HG03354 (cell line): ENCODE measurements around the gene PAX8.

Experiments
- ATAC-seq: cut with Tn5 transposase; IDR thresholded peaks from one replicate; pipeline ENCODE4 v1.9.1; 2021; ENCODE audit warnings: mild to moderate bottlenecking; ENCODE audit not compliant: unreplicated experiment, poor library complexity, severe bottlenecking

The PAX8 gene

DNA sequence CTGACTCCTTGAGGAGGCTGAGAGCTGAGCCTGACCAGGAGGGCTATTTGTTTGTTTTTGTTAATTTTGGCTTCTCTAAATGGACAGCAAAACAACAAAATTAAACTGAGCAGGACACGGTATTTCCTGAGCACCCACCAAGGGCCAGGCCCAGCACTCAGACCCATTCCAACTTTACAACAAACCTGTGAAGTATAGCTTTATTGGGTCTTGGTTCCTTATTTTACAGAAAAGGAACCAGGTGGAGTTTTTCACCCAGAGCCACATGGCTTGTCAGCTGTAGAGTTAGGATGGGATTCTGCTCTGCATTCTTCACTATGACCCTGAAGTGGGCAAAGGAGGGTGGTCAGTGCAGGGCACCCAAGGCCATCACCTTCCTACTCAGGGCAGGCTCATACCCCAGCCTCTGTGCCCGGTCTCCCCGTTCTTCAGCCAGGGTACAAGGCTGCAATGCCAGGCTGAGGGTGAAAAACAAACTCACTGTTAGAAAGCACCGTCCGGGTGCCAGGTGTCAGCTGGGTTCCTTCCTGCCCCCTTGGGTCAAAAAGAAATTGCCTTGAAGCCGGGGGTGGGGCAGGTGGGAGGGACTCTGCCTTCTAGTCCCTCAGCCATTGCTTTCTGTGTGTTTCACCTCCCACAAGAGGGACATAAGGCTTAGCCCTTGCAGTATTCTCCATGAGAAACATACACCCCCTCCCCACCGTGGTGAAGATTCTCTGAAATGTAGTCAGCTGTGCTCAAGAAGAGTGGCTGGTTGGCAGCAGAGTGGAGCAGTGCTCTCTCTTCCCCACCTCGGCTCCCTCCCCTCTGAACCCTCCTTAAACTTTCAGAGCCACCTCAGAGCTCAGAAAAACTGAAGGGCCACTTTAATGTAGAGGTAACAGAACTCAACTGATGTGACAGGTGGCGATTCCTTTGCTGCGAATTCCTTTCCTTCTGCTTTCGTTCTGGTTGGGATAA is 102.7 kb downstream of the PAX8 start:
- ATAC-seq, result no peak

DNA sequence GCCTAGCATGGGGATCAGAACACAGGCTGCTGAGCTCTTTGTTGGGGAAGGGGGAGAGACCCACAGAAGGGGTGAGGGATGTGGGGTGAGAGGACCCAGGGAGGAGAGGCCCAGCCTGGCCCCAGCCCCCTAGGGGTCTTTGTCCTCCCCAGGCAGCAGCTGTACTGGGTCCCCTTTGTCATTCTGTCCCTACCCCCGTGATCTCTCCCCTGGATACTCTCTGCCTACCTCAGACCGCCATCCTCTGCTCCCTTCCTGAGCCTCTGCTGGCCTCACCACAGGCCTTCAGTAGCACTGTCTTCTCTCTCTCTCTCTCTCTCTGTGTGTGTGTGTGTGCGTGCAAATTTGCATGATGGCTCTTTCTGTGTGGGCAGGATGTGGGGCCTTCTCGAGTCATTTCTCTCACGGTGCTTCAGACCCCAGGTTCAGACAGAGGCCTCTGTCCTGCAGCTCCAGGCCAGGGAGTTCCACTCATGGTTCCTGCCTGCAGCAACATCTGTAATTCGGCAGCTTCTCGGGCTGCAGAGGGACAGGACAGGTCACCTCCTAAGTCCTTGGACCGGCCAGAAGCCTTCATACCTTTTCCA is 103.6 kb downstream of the PAX8 start:
- ATAC-seq, result peak; percentile 78

DNA sequence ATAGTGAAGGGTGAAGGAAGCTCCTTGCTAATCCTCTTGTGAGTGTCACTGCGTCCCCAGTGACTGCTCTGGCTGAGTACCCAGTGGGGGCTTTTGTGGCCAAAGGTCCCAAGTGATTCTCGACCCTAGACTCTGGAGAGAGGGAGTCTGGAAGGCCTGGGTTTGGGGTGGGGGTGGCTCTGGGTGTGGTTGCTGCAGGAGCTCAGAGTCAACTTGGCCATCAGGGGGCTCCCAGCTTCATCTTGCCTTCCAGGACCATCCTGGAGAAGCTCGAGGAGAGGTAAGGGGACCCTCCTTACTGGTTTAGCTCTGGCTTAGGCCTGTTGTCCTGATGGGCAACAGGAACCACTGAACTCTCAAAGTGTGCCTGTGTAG is 104.4 kb downstream of the PAX8 start:
- no peak for ATAC-seq

DNA sequence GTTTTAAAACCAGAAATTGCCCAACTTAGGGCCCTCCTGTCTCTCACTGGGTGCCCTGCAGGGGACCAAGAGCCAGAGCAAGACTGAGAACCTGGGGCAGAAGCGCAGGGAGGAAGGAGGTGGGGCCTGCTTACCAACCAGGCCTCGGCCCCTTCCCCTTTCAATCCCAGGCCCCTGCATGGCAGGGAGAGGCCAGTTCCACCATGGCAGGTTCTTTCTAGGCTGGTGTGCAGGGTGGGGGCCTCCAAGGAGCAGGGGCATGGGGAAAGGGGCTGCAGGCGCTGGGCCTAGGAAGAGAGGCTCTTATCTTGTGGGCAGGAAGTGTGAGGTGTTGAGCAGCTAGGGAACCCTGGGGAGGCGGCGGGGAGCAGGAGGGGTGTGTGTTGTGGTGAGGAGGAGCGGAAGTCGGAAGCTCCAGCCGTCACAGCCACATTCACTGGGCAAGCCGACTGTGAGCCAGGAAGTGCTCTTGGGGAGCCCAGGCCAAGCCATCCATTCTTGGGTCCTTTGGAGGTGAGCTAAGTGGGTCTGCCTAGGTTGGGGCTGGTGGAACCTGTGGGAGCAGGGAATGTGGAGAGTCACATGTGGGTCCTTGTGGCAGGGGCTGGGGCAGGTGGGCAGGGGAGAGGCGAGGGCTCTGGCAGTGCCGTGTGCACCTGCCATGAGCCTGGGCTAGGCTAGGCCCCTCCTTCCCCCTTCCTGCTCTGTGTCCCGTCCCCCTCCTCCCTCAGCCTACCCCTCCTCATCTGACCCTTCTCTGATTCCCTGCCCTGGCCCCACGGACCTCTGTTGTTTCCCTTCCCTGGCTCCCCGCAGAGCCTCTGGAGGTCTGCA is 105.0 kb downstream of the PAX8 start, which contains the start of gene PSD4:
Gene PSD4 (plus strand): TSS at position 430 of the 834 bp plus-strand sequence. CDS start 8,486 bp downstream, outside the sequence.
- ATAC-seq, result peak; percentile 82

DNA sequence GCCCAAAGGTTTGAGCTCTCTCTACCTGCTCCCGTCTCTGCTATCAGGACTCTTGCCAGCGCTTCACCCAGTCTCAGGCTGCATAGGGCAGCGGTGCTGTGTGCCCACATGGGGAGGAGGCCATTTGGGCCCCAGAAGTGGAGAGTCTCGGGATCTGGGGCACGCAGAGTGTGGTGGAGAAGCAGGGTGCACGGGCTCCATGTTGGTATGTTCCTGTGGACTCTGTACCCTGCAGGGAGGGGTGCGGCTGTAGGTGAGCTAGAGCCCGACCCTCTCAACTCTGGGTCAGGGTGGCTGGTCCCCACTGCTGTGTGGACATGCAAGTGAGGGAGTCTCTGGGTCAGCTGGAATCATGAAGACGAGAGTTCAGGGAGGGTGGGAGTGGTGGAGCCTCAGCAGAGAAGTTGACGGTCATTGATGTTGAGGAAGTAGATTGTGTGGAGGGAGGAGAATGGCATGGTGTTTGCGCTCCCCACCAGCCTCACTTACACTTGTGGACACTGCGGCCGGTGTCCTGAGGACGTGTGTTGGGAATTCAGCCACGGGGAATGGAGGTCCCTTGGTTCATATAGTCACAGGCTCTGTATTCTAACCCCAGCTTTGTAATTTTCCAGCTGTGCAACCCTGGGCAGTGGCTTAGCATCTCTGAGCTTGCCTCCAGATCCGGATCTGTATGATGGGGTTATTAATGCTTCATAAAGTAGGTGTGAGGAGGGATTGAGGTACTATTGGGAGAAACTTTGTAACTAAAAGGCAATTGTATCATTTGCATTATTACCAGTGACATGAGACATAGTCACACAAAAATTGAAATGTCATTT is 105.8 kb downstream of the PAX8 start:
- ATAC-seq, result no peak

DNA sequence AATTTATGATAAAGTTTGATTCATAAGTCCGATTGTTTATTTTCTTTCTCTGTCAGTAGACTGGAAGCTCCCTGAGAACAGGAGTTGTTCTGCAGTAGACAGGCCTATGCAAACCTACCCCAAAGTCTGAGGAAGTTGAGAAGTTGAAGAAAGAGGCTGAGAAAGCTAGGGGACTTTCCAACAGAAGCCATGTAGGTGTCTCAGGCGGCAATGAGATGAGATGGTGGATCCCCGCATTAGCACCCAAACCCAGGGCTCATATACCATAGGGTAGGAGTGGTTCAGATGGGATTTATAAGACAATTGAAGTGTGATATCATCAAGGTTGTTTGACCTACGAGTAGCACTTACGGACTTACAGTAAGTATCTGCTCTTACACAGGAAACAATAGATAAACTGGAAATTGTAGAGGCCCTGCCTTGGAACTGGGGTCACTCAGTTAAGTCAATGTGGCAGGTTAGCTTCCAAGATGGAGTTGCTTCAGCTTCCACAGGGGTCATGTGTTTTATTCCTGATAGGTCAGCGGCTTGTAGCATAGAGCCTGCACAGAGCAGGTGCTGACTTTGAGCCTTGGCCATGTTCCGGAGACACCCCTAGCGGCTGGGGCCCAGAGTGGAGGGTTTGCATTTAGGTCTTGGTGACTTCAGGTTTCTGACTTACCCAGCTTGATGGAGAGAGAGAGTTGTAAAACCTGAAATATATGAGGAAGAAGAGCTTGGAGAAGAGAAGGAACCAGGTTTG is 107.2 kb downstream of the PAX8 start:
- ATAC-seq, result no peak

DNA sequence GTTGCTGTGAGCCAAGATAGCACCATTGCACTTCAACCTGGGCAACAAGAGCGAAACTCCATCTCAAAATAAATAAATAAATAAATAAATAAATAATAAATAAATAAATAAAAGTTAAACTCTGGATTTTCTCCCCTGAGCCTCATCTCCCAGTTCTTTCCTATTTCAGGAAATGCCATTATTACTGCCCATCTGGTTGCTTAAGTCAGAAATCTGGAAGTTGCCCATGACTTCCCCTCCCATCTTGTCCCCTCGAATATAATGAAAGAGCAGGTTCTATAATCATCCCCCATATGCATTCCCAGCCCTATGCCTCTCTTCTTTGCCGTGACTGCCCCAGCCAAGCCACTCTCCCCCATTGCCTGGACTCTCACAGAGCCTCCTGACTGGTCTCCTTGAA is 109.1 kb downstream of the PAX8 start:
- no peak for ATAC-seq

DNA sequence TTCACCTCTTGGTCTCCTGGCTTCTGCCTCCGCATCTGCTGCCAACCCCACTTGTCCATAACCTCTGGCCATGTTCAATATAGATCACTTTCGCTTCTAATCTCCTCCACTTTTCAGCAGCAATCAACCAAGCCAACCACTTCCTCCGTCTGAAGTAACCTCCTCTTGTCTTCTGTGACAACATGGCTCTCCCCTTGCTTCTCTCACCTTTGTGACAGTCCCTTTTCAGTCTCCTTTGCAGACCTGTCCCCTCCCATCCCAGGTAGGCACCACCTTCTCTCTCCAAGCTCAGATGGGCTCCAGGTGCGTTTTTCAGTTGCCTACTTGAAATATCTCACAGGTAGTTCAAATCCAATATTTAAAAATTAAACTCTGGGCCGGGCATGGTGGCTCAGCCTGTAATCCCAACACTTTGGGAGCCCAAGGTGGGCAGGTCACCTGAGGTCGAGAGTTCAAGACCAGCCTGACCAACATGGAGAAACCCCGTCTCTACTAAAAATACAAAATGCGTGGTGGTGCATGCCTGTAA is 109.7 kb downstream of the PAX8 start:
- no peak for ATAC-seq

DNA sequence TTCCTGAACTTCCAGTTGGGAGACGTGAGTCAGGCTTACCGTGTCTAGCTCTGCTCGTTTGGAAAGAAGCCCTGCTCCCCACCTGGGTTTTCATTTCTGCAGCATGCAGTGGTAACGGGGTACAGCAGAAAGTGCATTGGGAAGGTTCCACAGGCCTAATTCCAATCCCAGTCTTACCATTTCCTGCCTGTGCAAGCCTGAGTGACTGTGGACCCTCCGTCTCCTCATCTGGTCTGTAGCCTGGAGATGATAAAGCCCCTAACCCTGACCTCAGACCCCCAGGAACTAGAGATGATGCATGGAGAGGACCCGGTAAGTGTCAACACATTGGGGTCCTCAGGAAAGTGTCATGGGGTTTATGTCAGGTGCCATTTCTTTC is 110.8 kb downstream of the PAX8 start:
- ATAC-seq, result no peak

DNA sequence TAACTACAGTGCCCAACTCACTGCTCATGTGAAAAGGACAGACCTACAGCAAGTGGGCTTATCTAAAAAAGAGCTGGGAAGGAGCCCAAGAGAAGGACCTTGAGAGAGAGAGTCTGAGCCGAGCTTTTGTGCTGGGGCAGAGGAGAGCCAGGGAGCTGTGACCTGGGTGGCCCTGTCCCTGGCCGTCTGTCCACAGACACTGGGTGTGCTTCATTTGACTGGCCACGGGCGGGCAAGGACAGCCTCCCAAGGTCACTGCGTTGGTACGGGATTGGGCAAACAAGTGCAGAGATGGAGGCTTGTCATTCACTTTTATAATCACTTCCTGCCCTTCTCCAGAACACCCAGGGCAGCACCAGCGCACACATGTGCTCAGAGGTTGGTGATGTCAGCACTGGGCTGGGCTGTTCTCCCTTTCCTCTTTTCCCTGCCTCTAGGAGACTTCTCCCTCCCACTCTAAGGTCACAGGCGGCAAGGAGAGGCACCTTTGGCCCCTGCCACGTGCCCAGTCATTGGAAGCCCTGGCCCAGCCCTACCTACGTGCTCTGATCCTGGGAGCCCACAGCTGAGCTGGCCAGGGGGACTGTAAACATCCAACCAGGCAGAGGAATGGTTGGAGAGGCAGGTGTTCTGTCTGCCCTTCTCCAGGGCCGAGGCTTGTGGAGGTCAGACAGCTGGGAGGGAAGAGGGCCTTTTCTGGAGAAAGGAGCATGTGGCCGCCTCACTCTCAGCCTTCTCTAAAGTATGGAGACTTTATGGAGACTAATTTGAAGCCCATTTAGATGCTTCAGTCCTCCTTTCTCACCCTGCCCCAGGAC is 111.4 kb downstream of the PAX8 start:
- no peak for ATAC-seq

DNA sequence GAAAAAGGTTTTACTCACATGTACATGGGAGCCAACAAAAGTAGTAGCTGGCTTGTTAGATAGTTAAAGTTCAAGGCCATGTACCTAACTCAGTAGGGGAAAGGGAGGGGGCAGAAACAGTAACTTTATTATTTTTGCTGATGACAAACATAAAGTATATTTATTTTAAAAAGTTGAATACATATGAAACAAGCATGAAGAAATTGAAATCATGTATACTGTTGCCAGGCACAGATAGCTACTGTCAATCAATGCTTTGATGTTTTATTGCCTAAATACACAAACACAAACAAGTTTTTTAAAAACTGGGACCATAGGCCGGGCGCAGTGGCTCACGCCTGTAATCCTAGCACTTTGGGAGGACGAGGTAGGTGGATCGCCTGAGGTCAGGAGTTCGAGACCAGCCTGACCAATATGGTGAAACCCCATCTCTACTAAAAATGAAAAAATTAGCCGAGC is 112.5 kb downstream of the PAX8 start:
- ATAC-seq, result no peak
